ENCODE results near the gene MAFF. TPM values are rescaled to one million over a fixed set of nuclear protein-coding genes. Genes with fewer than 3 reads are reported as not detected.

MAFF gene
- polyA plus RNA-seq, 1 of the 3 experiments (the other 2 are of a cell fraction) = 7.9 TPM

DNA sequence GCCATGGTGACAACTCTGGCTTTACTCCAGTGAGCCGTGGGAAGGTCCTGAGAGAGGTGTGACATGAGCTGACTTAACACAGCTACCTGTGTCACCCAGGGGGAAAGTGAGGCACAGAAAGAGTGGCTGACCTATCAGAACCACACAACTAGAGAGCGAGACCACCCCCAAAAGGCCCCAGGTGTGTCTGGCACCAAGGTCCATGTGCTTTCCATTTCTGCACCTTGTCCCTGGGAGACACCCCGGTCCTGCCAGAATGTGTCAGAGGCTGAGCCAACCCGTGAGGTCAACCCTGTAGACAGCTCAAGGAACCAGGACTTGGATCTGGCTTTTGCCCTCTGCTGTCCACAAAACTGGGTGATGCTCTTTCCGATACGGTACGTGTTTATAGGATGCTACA, 9.8 kb downstream of the MAFF start:
- POLR2A ChIA-PET = no interaction called here
- Histone ChIP-seq H4K20me1 (ENCODE audit: insufficient read depth) (no peaks in the 10 kb centered on the region; the same call in 1 of the 2 replicates), H3K79me2 (ENCODE audit: insufficient read depth) (peaks cover 31% of the 10 kb centered on the region; the same call in 1 of the 2 replicates), H3K27ac (ENCODE audit: low read depth in 2 of 2, low read length in 1 of 2) (no peak overlapping the region), H3K9me2 (no peaks in the 10 kb centered on the region), H3K27me3 (ENCODE audit: insufficient read depth) (no peaks in the 10 kb centered on the region), H3K4me3 (ENCODE audit: low read depth in 2 of 2, low read length in 1 of 2) (no peak overlapping the region), H3K36me3 (replicated peaks in 1 of 2; ENCODE audit: control insufficient read depth in 1 of 2, insufficient read depth in 2 of 2, low read length in 1 of 2) (no peaks in the 10 kb centered on the region), H3K4me1 (ENCODE audit: control insufficient read depth in 1 of 2, insufficient read depth in 2 of 2, low read depth in 1 of 2, low read length in 1 of 2) (no peaks in the 10 kb centered on the region; a peak in 1 of 4 replicates), H3K4me2 (no peak overlapping the region), H3K9me3 (no peaks in the 10 kb centered on the region), H3K9ac (no peak overlapping the region), H3F3A (replicated peaks; ENCODE audit: insufficient read depth) (no peaks in the 10 kb centered on the region), H2AFZ (ENCODE audit: low read depth) (no peak overlapping the region)
- DNase-seq = no peak
- TF ChIP-seq EZH2phosphoT487 (IDR thresholded peaks at IDR 0.05; ENCODE audit: borderline replicate concordance, low read depth) = no peak
- TF ChIP-seq MEF2A (IDR thresholded peaks at IDR 0.05; ENCODE audit: borderline replicate concordance, low read depth) = no peak
- TF ChIP-seq, protein P1, sequence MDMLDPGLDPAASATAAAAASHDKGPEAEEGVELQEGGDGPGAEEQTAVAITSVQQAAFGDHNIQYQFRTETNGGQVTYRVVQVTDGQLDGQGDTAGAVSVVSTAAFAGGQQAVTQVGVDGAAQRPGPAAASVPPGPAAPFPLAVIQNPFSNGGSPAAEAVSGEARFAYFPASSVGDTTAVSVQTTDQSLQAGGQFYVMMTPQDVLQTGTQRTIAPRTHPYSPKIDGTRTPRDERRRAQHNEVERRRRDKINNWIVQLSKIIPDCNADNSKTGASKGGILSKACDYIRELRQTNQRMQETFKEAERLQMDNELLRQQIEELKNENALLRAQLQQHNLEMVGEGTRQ (IDR thresholded peaks at IDR 0.05; ENCODE audit: borderline replicate concordance, low read depth, low read length) = no peak
- no peak for TF ChIP-seq RFX5 (IDR thresholded peaks at IDR 0.05; ENCODE audit: low read length)
- TF ChIP-seq, protein P2, sequence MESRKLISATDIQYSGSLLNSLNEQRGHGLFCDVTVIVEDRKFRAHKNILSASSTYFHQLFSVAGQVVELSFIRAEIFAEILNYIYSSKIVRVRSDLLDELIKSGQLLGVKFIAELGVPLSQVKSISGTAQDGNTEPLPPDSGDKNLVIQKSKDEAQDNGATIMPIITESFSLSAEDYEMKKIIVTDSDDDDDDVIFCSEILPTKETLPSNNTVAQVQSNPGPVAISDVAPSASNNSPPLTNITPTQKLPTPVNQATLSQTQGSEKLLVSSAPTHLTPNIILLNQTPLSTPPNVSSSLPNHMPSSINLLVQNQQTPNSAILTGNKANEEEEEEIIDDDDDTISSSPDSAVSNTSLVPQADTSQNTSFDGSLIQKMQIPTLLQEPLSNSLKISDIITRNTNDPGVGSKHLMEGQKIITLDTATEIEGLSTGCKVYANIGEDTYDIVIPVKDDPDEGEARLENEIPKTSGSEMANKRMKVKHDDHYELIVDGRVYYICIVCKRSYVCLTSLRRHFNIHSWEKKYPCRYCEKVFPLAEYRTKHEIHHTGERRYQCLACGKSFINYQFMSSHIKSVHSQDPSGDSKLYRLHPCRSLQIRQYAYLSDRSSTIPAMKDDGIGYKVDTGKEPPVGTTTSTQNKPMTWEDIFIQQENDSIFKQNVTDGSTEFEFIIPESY (IDR thresholded peaks at IDR 0.05; ENCODE audit: borderline replicate concordance, low read depth) = no peak
- TF ChIP-seq POLR2AphosphoS5 (IDR thresholded peaks at IDR 0.05; ENCODE audit: low read depth, low read length) = no peak
- TF ChIP-seq FOSL2 (IDR thresholded peaks at IDR 0.05; ENCODE audit: borderline replicate concordance, low read depth) = no peak
- no peak for TF ChIP-seq NRF1 (IDR thresholded peaks at IDR 0.05; ENCODE audit: low read depth, low read length)
- no peak for TF ChIP-seq CHD2 (IDR thresholded peaks at IDR 0.05; ENCODE audit: low read length, partially characterized antibody)
- TF ChIP-seq RCOR1 (IDR thresholded peaks at IDR 0.05; ENCODE audit: low read length) = no peak
- TF ChIP-seq SMC3 (IDR thresholded peaks at IDR 0.05; ENCODE audit: low read depth, low read length) = no peak
- TF ChIP-seq, protein P3, sequence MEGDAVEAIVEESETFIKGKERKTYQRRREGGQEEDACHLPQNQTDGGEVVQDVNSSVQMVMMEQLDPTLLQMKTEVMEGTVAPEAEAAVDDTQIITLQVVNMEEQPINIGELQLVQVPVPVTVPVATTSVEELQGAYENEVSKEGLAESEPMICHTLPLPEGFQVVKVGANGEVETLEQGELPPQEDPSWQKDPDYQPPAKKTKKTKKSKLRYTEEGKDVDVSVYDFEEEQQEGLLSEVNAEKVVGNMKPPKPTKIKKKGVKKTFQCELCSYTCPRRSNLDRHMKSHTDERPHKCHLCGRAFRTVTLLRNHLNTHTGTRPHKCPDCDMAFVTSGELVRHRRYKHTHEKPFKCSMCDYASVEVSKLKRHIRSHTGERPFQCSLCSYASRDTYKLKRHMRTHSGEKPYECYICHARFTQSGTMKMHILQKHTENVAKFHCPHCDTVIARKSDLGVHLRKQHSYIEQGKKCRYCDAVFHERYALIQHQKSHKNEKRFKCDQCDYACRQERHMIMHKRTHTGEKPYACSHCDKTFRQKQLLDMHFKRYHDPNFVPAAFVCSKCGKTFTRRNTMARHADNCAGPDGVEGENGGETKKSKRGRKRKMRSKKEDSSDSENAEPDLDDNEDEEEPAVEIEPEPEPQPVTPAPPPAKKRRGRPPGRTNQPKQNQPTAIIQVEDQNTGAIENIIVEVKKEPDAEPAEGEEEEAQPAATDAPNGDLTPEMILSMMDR (IDR thresholded peaks at IDR 0.05) = no peak
- WGBS (ENCODE audit: low lambda C conversion rate) = 90% methylated on average over 3 of the region's 7 CpGs
- CTCF ChIA-PET = no interaction called here

DNA sequence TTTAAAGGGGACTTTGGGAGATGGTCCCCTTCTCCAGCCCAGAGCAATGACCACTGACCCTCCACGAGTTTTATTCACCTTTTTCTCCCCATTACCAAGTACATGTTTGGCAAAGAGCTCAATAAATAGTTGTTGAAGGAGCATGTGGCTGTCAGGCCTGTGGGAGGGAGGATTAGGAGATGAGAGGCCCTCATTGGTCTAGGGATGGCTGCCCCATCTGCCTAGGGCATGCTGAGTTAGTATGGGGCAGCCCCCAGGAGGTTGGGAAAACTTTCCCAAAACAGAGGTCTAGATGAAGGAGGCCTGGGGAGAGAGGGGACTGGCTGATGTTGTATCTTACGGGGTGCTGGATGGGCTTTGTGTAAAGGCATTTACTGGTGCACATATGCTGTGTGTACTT, 10.6 kb downstream of the MAFF start:
- Histone ChIP-seq H3K79me2 (ENCODE audit: insufficient read depth) (peaks cover 30% of the 10 kb centered on the region; the same call in 1 of the 2 replicates), H3K9ac (no peak overlapping the region), H3K27me3 (ENCODE audit: insufficient read depth) (no peaks in the 10 kb centered on the region), H3K9me2 (no peaks in the 10 kb centered on the region), H3K4me3 (ENCODE audit: low read depth in 2 of 2, low read length in 1 of 2) (no peak overlapping the region), H2AFZ (ENCODE audit: low read depth) (no peak overlapping the region), H3K4me2 (no peak overlapping the region), H3K36me3 (replicated peaks in 1 of 2; ENCODE audit: control insufficient read depth in 1 of 2, insufficient read depth in 2 of 2, low read length in 1 of 2) (no peaks in the 10 kb centered on the region), H3F3A (replicated peaks; ENCODE audit: insufficient read depth) (no peaks in the 10 kb centered on the region), H3K27ac (ENCODE audit: low read depth in 2 of 2, low read length in 1 of 2) (no peak overlapping the region), H3K4me1 (ENCODE audit: control insufficient read depth in 1 of 2, insufficient read depth in 2 of 2, low read depth in 1 of 2, low read length in 1 of 2) (no peaks in the 10 kb centered on the region; a peak in 1 of 4 replicates), H4K20me1 (ENCODE audit: insufficient read depth) (no peaks in the 10 kb centered on the region; the same call in 1 of the 2 replicates), H3K9me3 (no peaks in the 10 kb centered on the region)
- no peak for DNase-seq
- POLR2A ChIA-PET = no interaction called here
- WGBS (ENCODE audit: low lambda C conversion rate) = 43% methylated on average over 1 of the region's 2 CpGs
- CTCF ChIA-PET = no interaction called here
- TF ChIP-seq TCF12 (IDR thresholded peaks at IDR 0.05) (no peak), FOSL2 (IDR thresholded peaks at IDR 0.05; ENCODE audit: borderline replicate concordance, low read depth) (no peak), RXRA (IDR thresholded peaks at IDR 0.05; ENCODE audit: borderline replicate concordance, low read depth) (no peak), EZH2phosphoT487 (IDR thresholded peaks at IDR 0.05; ENCODE audit: borderline replicate concordance, low read depth) (no peak)
- TF ChIP-seq, protein P3 (IDR thresholded peaks at IDR 0.05) = no peak
- TF ChIP-seq, protein P4, sequence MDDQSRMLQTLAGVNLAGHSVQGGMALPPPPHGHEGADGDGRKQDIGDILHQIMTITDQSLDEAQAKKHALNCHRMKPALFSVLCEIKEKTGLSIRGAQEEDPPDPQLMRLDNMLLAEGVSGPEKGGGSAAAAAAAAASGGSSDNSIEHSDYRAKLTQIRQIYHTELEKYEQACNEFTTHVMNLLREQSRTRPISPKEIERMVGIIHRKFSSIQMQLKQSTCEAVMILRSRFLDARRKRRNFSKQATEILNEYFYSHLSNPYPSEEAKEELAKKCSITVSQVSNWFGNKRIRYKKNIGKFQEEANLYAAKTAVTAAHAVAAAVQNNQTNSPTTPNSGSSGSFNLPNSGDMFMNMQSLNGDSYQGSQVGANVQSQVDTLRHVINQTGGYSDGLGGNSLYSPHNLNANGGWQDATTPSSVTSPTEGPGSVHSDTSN (IDR thresholded peaks at IDR 0.05) = no peak
- TF ChIP-seq, protein P5, sequence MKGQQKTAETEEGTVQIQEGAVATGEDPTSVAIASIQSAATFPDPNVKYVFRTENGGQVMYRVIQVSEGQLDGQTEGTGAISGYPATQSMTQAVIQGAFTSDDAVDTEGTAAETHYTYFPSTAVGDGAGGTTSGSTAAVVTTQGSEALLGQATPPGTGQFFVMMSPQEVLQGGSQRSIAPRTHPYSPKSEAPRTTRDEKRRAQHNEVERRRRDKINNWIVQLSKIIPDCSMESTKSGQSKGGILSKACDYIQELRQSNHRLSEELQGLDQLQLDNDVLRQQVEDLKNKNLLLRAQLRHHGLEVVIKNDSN (IDR thresholded peaks at IDR 0.05; ENCODE audit: borderline replicate concordance, low read depth) = no peak
- TF ChIP-seq, protein P6, sequence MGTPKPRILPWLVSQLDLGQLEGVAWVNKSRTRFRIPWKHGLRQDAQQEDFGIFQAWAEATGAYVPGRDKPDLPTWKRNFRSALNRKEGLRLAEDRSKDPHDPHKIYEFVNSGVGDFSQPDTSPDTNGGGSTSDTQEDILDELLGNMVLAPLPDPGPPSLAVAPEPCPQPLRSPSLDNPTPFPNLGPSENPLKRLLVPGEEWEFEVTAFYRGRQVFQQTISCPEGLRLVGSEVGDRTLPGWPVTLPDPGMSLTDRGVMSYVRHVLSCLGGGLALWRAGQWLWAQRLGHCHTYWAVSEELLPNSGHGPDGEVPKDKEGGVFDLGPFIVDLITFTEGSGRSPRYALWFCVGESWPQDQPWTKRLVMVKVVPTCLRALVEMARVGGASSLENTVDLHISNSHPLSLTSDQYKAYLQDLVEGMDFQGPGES (IDR thresholded peaks at IDR 0.05; ENCODE audit: low read depth, low read length) = no peak
